Hepatocyte (in vitro differentiated cells): Measurements from ENCODE around the gene EMILIN1. TPM values are rescaled to one million over a fixed set of nuclear protein-coding genes. Genes with fewer than 3 reads are reported as not detected.

Source experiments
- DNase-seq: peaks from one replicate; pipeline ENCODE4 v3.0.0-alpha.2; 2016; ENCODE audit warnings: low spot score
- H2AFZ ChIP-seq: fragments of 200-600 bp; sonication (generic); 2 replicates; pipeline ENCODE4 v1.6.0; 2016; ENCODE audit warnings: antibody characterized with exemption, mild to moderate bottlenecking
- H3K27ac ChIP-seq: fragments of 200-600 bp; sonication (generic); 2 replicates; pipeline ENCODE4 v1.5.1; 2016; ENCODE audit warnings: mild to moderate bottlenecking
- H3K27me3 ChIP-seq: fragments of 200-600 bp; sonication (generic); 2 replicates; pipeline ENCODE4 v1.6.1; 2016
- H3K36me3 ChIP-seq: fragments of 200-600 bp; sonication (generic); replicated peaks from 2 replicates; pipeline ENCODE4 v1.5.1; 2016; ENCODE audit warnings: low read depth; ENCODE audit not compliant: insufficient read depth
- H3K4me1 ChIP-seq: fragments of 200-600 bp; sonication (generic); 2 replicates; pipeline ENCODE4 v1.5.1; 2016; ENCODE audit warnings: mild to moderate bottlenecking, moderate library complexity; ENCODE audit not compliant: insufficient read depth
- H3K4me2 ChIP-seq: fragments of 200-600 bp; sonication (generic); 2 replicates; pipeline ENCODE4 v1.6.0; 2016
- H3K4me3 ChIP-seq: fragments of 200-600 bp; sonication (generic); 2 replicates; pipeline ENCODE4 v1.5.1; 2016; ENCODE audit warnings: mild to moderate bottlenecking
- H3K79me2 ChIP-seq: fragments of 200-600 bp; sonication (generic); 2 replicates; pipeline ENCODE4 v1.6.0; 2017; ENCODE audit warnings: mild to moderate bottlenecking
- H3K9me2 ChIP-seq: fragments of 200-600 bp; sonication (generic); replicated peaks from 2 replicates; pipeline ENCODE4 v1.6.0; 2017; ENCODE audit warnings: mild to moderate bottlenecking; ENCODE audit not compliant: insufficient read depth
- H3K9me3 ChIP-seq: fragments of 200-600 bp; sonication (generic); 2 replicates; pipeline ENCODE4 v1.5.1; 2016; ENCODE audit warnings: low read depth, mild to moderate bottlenecking
- H4K20me1 ChIP-seq: fragments of 200-600 bp; sonication (generic); 2 replicates; pipeline ENCODE4 v1.6.0; 2016; ENCODE audit warnings: mild to moderate bottlenecking; ENCODE audit not compliant: insufficient read depth, poor library complexity, severe bottlenecking
- EZH2 ChIP-seq: fragments of 200-600 bp; sonication (generic); IDR thresholded peaks from 2 replicates; pipeline ENCODE4 v1.6.1; 2016; ENCODE audit warnings: antibody characterized with exemption, mild to moderate bottlenecking, borderline replicate concordance
- EZH2phosphoT487 ChIP-seq: fragments of 200-600 bp; sonication (generic); IDR thresholded peaks from one replicate; pipeline ENCODE4 v1.6.1; 2018; ENCODE audit warnings: antibody characterized with exemption, mild to moderate bottlenecking, low read depth, moderate library complexity; ENCODE audit not compliant: unreplicated experiment, severe bottlenecking
- WGBS: methylation state at CpG from one replicate; pipeline ENCODE4 v1.1.6; 2016; ENCODE audit warnings: low lambda C conversion rate; ENCODE audit errors: missing lambda C conversion rate; 5-methylcytosine and 5-hydroxymethylcytosine counted together
- polyA plus RNA-seq: library from polyadenylated mRNA; unstranded; fragments of >200 nt; fragmentation: Nextera tagmentation; extraction: Ambion mirVana; gene quantifications from 2 replicates; pipeline ENCODE4 v1.2.1, GENCODE V29; 2016
- total RNA-seq: library from RNA; depleted of rRNA; stranded (reverse); fragments of >200 nt; gene quantifications from 2 replicates; pipeline ENCODE4 v1.2.3, GENCODE V29; 2014
- TF ChIP-seq, protein P1 (sequence below): fragments of 200-600 bp; sonication (generic); IDR thresholded peaks from 2 replicates; pipeline ENCODE4 v1.5.1; 2016; ENCODE audit warnings: antibody characterized with exemption, mild to moderate bottlenecking; ENCODE audit not compliant: poor library complexity

EMILIN1 gene
- total and polyA plus RNA-seq, 2 experiments from 2014 or later, result 80.8 to 109 TPM

- no peaks in the 10 kb centered on the region for H3K27me3 ChIP-seq
- no peak overlapping the region for H2AFZ ChIP-seq
- H3K27ac ChIP-seq, result no peak overlapping the region
- 95% methylated on average over 31 of the region's 38 CpGs for WGBS
- no peaks in the 10 kb centered on the region for H3K9me2 ChIP-seq
- no peak overlapping the region for H3K4me2 ChIP-seq
- no peak overlapping the region for H3K4me3 ChIP-seq
- TF ChIP-seq, protein P1, sequence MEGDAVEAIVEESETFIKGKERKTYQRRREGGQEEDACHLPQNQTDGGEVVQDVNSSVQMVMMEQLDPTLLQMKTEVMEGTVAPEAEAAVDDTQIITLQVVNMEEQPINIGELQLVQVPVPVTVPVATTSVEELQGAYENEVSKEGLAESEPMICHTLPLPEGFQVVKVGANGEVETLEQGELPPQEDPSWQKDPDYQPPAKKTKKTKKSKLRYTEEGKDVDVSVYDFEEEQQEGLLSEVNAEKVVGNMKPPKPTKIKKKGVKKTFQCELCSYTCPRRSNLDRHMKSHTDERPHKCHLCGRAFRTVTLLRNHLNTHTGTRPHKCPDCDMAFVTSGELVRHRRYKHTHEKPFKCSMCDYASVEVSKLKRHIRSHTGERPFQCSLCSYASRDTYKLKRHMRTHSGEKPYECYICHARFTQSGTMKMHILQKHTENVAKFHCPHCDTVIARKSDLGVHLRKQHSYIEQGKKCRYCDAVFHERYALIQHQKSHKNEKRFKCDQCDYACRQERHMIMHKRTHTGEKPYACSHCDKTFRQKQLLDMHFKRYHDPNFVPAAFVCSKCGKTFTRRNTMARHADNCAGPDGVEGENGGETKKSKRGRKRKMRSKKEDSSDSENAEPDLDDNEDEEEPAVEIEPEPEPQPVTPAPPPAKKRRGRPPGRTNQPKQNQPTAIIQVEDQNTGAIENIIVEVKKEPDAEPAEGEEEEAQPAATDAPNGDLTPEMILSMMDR, result no peak
- TF ChIP-seq EZH2 (no peak), EZH2phosphoT487 (no peak)
- peaks cover 3% of the 10 kb centered on the region for H4K20me1 ChIP-seq
- H3K4me1 ChIP-seq, result peaks cover 24% of the 10 kb centered on the region
- peaks cover 21% of the 10 kb centered on the region for H3K79me2 ChIP-seq
- H3K36me3 ChIP-seq, result no peaks in the 10 kb centered on the region
- DNase-seq, result no peak
- no peaks in the 10 kb centered on the region for H3K9me3 ChIP-seq
Observed at GRCh38 chr2:27081984-27082772, 3.8 kb downstream of the EMILIN1 start.

DNA sequence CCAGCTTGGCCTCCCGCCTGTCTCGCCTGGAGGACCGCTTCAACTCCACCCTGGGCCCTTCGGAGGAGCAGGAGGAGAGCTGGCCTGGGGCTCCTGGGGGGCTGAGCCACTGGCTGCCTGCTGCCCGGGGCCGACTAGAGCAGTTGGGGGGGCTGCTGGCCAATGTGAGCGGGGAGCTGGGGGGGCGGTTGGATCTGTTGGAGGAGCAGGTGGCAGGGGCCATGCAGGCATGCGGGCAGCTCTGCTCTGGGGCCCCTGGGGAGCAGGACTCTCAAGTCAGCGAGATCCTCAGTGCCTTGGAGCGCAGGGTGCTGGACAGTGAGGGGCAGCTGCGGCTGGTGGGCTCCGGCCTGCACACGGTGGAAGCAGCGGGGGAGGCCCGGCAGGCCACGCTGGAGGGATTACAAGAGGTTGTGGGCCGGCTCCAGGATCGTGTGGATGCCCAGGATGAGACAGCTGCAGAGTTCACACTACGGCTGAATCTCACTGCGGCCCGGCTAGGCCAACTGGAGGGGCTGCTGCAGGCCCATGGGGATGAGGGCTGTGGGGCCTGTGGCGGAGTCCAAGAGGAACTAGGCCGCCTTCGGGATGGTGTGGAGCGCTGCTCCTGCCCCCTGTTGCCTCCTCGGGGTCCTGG, 4.5 kb downstream of the EMILIN1 start:
- Histone ChIP-seq H3K9me3 (no peaks in the 10 kb centered on the region), H3K4me3 (no peak overlapping the region), H3K4me2 (no peak overlapping the region), H2AFZ (no peak overlapping the region), H3K27me3 (no peaks in the 10 kb centered on the region), H3K9me2 (no peaks in the 10 kb centered on the region), H3K4me1 (peaks cover 21% of the 10 kb centered on the region), H4K20me1 (peaks cover 3% of the 10 kb centered on the region), H3K79me2 (peaks cover 21% of the 10 kb centered on the region), H3K27ac (no peak overlapping the region), H3K36me3 (no peaks in the 10 kb centered on the region)
- DNase-seq, result no peak
- WGBS, result 87% methylated on average over 18 of the region's 27 CpGs
- TF ChIP-seq, protein P1, result no peak
- TF ChIP-seq EZH2 (no peak), EZH2phosphoT487 (no peak)

DNA sequence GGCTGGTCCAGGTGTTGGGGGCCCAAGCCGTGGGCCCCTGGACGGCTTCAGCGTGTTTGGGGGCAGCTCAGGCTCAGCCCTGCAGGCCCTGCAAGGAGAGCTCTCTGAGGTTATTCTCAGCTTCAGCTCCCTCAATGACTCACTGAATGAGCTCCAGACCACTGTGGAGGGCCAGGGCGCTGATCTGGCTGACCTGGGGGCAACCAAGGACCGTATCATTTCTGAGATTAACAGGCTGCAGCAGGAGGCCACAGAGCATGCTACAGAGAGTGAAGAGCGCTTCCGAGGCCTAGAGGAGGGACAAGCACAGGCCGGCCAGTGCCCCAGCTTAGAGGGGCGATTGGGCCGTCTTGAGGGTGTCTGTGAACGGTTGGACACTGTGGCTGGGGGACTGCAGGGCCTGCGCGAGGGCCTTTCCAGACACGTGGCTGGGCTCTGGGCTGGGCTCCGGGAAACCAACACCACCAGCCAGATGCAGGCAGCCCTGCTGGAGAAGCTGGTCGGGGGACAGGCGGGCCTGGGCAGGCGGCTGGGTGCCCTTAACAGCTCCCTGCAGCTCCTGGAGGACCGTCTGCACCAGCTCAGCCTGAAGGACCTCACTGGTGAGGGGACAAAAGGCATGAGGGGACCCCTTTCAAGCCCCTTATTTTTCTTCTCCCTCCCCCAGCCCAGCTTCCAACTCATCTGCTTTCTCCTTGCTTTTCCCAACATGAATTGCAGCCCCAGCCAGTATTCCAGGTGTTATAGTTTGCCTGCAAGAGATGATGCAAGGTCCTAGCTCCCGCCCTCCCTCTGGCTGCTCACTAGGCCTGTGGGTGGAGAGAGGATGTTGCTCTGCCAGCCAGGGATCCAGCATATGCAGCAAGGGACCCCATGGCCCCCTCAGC, 5.2 kb downstream of the EMILIN1 start:
- Histone ChIP-seq H3K9me2 (no peaks in the 10 kb centered on the region), H3K79me2 (peaks cover 19% of the 10 kb centered on the region), H3K4me3 (no peak overlapping the region), H3K27me3 (no peaks in the 10 kb centered on the region), H3K27ac (no peak overlapping the region), H3K4me2 (no peak overlapping the region), H3K36me3 (no peaks in the 10 kb centered on the region), H3K9me3 (no peaks in the 10 kb centered on the region), H4K20me1 (peaks cover 3% of the 10 kb centered on the region), H2AFZ (no peak overlapping the region), H3K4me1 (peaks cover 18% of the 10 kb centered on the region)
- no peak for TF ChIP-seq EZH2phosphoT487
- TF ChIP-seq, protein P1, result no peak
- TF ChIP-seq EZH2, result no peak
- DNase-seq, result no peak
- 87% methylated on average over 19 of the region's 20 CpGs for WGBS
